HG03280 (cell line): ENCODE data around the gene MAPK4.

ENCODE experiments used
- ATAC-seq: cut with Tn5 transposase; IDR thresholded peaks from one replicate; pipeline ENCODE4 v1.9.1; 2021; ENCODE audit warnings: mild to moderate bottlenecking, moderate library complexity; ENCODE audit not compliant: unreplicated experiment

MAPK4 gene

GRCh38 chr18:50716902-50717301, 157.0 kb downstream of the MAPK4 start:
- ATAC-seq = no peak

GRCh38 chr18:50717563-50717962, 157.7 kb downstream of the MAPK4 start:
- no peak for ATAC-seq

DNA sequence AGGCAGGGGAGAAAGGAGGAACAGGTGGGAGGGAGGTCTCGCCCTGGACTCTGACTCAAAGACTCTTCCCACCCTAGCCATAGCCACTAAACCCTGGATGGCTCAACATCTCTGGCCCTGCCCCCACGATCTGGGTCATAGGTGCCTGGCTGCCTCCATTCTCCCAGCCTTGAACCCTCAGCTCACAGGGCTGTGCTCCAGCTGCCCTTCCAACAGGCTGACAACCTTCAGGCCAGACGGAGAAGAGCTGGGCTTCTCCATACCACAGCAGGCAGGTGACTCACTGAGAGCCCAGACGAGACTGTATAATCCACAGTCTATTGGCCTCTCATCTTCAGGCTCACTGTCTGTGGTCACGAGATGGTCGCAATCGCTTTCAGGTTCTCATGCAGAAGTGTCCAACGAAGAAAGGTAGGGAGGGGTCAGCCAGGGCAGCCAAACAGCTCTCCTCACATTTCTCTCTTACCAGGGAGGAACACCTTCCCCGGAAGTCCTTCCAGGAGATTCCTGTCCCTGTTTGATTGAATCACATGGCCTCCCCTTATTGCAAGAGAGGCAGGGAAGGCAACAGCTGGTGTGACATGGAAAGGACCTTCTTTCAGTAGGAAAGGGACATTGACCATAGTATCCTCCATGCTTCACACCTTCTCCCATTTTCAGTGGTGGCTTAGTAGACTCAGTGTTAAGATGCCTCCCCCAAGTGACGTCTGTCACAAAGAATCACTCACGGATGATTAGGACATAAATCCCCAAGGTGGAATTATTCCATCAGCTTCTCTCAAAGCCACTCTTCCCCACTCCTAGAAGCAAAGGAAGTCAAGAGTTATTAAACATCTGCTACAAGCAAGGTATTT, 159.8 kb downstream of the MAPK4 start:
- no peak for ATAC-seq

DNA sequence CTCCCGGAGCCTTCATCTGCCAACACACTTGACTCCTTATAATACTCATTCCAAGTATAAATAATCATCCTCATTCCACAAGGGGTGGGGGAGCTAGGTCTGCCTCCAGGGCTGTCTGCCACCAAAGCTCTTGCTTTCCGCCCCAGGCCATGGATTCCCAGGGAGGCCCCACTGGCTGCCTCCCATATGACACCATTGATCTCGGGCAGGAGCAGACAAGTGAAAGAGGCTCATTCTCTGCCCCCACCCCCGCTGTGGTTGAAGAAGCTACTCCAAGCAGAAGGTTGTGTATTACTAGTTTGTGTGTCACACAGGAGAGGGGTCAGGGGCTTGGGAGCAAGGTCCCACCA, 160.4 kb downstream of the MAPK4 start:
- no peak for ATAC-seq

DNA sequence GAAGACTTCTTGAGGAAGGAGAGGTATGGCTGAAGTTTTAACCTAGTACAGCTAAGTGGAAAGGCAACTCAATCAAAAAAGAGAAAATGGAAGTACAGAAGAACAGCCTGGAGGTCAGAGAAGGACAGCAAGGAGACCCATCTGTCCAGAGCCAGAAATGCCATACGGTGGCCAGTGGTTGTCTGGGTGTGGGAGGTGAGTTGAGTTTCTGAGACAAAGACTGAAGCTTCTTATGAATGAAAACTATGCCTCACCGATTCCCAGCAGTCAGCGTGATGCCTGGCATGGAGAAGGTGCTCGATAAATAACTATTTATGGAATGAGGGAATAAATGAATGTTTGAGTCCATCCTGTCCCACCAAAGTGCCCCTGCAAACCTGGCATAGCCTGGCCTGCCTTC, 161.1 kb downstream of the MAPK4 start:
- ATAC-seq = no peak

GRCh38 chr18:50721451-50722120, 161.7 kb downstream of the MAPK4 start:
- ATAC-seq = no peak

DNA sequence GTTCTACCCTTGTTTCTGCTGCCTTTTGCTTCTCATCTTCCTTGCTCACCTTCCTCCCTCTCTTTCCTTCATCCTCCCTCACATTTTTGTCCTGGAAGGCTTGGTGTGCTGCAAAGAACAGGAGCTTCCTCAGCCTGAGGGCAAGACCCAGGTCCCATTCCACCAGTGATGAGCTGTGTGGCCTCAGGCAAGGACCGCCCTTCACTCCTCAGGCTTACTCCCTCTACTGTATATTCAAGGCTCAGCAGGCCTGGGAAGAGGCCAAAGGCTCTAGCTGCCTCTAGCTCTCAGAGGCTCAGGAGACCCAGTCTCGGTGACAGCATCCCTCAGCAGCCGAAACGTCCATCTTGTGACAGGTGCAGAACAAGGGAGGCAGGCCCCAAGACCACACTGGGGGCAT, 162.4 kb downstream of the MAPK4 start:
- ATAC-seq = no peak

GRCh38 chr18:50724751-50725151, 164.9 kb downstream of the MAPK4 start:
- no peak for ATAC-seq

DNA sequence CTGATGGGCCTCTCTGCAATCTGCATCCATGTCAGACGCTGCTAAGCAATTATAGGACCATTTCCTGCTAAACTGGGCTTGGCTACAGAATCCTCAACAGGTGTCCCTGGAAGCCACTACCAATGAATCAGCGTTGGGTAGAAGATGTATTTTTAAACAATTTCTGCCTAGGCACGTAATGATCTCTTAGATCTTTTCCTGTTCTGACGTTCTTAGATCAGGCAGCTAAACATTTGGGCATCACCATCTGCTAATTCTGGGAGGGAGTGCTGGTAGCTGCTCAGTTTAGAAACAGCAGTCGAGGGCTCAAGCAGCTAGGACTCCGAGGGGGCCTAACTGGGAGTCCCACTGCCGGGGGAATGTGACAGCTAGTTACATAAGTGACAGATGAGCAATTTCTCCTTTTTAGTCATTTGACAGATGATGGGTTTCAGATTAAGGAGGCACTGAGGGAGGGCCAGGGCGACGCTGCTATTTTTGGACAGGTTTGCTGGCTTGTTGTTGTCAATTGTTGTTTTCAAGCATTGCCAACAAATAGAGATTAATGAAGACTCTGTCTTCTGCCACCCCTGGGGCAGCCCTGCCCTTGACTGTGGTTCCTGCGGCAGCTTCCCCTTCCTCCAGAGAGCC, 167.2 kb downstream of the MAPK4 start:
- ATAC-seq = peak; percentile 56

- ATAC-seq = no peak
Measured at GRCh38 chr18:50727721-50728471, 168.0 kb downstream of the MAPK4 start.

GRCh38 chr18:50729376-50729775, 169.5 kb downstream of the MAPK4 start:
- ATAC-seq = no peak

DNA sequence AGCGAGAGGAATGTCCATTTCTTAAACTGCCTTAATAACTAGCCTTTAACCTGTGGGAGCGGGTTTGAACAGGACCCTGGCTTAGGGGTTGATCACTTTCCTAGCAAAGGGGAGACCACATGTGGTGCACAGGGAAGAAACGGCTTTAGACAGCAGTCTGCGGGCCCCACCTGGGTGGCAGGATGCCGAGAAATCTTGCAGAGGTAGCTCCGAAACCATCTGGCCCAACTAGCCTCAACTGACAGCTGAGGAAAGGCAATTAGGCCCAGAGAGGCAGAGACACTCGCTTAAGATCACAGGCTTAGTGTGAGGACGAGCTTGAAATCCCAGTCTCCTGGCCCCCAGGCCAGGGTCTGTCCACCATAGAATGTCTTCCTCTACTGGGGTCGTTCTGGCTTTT, 170.1 kb downstream of the MAPK4 start:
- no peak for ATAC-seq

DNA sequence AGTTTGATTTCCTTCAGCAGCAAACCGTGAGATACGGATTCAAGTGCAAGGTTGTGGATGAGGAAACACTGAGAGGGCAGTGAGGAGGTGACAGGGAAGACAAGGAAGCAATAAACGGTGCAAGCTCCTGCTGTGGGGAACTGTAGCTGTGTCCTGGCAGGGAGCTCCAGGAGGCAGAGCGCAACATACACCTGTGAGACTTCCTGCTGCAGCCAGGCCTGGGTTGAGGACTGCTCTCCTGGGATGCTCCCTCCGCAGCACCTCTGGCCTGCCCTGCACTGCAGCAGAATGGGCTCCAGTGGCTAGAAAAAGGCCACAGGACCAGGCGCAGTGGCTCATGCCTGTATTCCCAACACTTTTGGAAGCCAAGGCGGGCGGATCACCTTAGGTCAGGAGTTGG, 174.5 kb downstream of the MAPK4 start:
- ATAC-seq = no peak

DNA sequence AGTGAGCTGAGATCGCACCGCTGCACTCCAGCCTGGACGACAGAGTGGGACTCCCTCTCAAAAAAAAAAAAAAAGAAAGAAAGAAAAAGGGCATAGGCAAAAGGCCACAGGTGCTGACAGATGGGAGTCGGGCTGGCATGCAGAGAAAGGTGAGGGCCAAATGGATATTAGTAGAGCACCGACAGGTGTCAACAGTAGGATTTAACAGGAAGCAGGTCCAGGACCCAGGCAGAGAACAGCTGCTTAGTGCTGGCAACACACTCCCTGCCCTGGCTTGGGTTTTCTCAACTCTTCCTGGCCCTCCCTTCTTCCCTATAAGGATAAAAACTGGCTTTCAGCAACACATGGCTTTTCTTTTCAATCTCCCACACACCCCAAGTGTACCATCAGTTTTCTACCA, 175.0 kb downstream of the MAPK4 start:
- ATAC-seq = no peak

- ATAC-seq = no peak
Measured at GRCh38 chr18:50737127-50737526, 177.2 kb downstream of the MAPK4 start.

GRCh38 chr18:50738098-50738757, 178.3 kb downstream of the MAPK4 start:
- ATAC-seq = no peak

- no peak for ATAC-seq
Measured at GRCh38 chr18:50742952-50743351, 183.1 kb downstream of the MAPK4 start.

GRCh38 chr18:50744253-50744652, 184.4 kb downstream of the MAPK4 start:
- ATAC-seq = no peak

GRCh38 chr18:50745945-50746344, 186.1 kb downstream of the MAPK4 start:
- no peak for ATAC-seq

DNA sequence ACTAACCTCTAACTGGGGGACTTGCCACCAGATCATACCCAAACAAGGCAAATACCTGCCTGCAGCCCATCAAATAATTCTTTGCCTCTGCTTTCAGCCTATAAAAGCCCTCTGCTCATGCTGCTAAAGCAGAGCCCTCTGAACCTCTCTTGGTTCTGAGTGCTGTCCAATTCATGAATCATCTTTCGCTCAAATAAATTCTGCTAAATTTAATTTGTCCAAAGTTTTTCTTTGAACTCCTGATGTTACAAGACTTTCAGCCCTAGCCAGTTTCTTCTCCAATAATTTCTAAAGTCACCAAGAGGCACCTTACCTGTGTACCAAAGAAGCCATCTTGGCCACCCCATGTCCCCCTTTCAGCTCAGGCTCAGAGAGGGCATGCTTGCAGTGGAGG, 188.0 kb downstream of the MAPK4 start:
- no peak for ATAC-seq
